SK-N-MC (cell line): Measurements from ENCODE around the gene AFAP1L2.

Experiments
- DNase-seq: peaks from one replicate; pipeline ENCODE4 v3.0.0-alpha.2; 2011; ENCODE audit warnings: low read depth, low spot score
- H3K27ac ChIP-seq: fragments of 200-600 bp; sonication (generic); 2 replicates; pipeline ENCODE4 v1.5.1; 2016; ENCODE audit warnings: mixed run types
- H3K36me3 ChIP-seq: fragments of 200-600 bp; sonication (generic); 2 replicates; pipeline ENCODE4 v1.6.1; 2017; ENCODE audit warnings: antibody characterized with exemption, low read length, mixed read lengths; ENCODE audit not compliant: insufficient read depth
- H3K4me3 ChIP-seq: fragments of 200-600 bp; sonication (generic); 2 replicates; pipeline ENCODE4 v1.5.1; 2016
- H3K9ac ChIP-seq: fragments of 200-600 bp; sonication (generic); 2 replicates; pipeline ENCODE4 v1.8.0; 2017; ENCODE audit warnings: mixed run types, mixed read lengths; ENCODE audit not compliant: insufficient read length
- H3K9me3 ChIP-seq: fragments of 200-600 bp; sonication (generic); 2 replicates; pipeline ENCODE4 v1.6.1; 2017; ENCODE audit warnings: low read depth, mild to moderate bottlenecking, antibody characterized with exemption, low read length, moderate library complexity, mixed read lengths
- EZH2 ChIP-seq: fragments of 200-600 bp; sonication (generic); IDR thresholded peaks from one replicate; pipeline ENCODE4 v1.6.1; 2017; ENCODE audit warnings: antibody characterized with exemption
- FOXP2 ChIP-seq: optimal IDR thresholded peaks from 2 replicates; pipeline ENCODE3; 2011; ENCODE audit warnings: mild to moderate bottlenecking, moderate library complexity; ENCODE audit not compliant: insufficient read depth; ENCODE audit errors: extremely low read length, control extremely low read depth
- POLR2AphosphoS5 ChIP-seq: IDR thresholded peaks from 2 replicates; pipeline ENCODE4 v1.6.1; 2012; ENCODE audit warnings: mild to moderate bottlenecking, low read depth, low read length, borderline replicate concordance

AFAP1L2 gene

DNA sequence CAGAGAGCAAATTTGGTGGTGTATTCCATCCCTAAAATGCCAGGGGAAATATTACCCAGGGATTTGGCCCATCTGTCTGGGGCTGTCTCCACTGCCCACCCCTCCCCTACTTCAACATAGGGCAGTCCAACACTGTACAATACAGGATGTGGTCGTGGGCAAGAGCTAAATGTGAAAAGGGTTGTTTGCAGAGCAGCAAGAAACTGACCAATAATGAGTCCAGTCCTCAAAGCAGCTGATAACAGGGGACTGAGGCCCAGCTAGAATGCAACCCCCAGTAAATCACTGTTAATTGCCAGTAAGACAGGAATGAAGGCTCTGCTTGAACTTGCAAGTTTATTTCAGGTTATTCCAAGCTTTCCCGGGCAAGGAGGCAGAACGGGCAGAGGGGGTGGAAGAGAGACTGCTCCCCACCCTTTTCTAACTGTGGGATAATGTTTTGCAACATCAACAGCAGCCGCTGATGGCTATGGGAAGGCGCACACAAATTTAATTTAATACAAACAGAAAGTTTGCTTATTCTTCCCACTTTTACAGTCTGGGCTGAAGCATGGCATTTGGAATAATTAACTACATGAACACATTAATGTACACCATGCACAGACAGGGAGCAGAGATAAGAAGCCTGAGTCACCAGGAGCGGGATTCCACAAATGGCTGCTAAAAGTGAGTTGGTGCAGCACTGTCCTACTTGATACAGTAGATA, 36.8 kb downstream of the AFAP1L2 start:
- no peaks in the 10 kb centered on the region for H3K9me3 ChIP-seq
- no peak for DNase-seq
- H3K9ac ChIP-seq: no peak overlapping the region
- TF ChIP-seq POLR2AphosphoS5 (no peak), FOXP2 (no peak), EZH2 (no peak)
- H3K36me3 ChIP-seq: no peaks in the 10 kb centered on the region
- no peak overlapping the region for H3K4me3 ChIP-seq
- H3K27ac ChIP-seq: no peak overlapping the region

DNA sequence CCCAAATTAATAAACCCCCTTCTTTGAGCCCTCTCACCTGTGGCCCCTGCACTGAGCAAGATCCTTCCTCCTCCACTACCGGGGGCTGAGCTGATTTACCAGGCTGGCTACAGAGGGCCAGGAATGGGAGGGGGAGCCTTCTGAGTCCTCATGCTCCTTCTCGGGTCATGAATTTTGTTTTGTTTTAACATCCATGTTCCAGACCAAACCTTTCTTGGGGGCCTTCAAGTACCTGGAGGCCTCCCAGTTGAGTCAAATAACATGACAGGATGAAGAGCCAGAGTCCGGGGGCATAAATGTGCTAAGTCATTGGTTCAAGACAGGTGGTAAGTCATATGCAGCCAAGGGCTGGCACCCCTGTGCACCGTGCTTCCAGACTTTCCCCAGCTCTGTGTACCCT, 39.6 kb downstream of the AFAP1L2 start:
- H3K27ac ChIP-seq: no peak overlapping the region
- TF ChIP-seq EZH2: no peak
- TF ChIP-seq POLR2AphosphoS5: no peak
- no peak for TF ChIP-seq FOXP2
- no peaks in the 10 kb centered on the region for H3K36me3 ChIP-seq
- no peak for DNase-seq
- no peak overlapping the region for H3K9ac ChIP-seq
- no peak overlapping the region for H3K4me3 ChIP-seq
- H3K9me3 ChIP-seq: no peaks in the 10 kb centered on the region

DNA sequence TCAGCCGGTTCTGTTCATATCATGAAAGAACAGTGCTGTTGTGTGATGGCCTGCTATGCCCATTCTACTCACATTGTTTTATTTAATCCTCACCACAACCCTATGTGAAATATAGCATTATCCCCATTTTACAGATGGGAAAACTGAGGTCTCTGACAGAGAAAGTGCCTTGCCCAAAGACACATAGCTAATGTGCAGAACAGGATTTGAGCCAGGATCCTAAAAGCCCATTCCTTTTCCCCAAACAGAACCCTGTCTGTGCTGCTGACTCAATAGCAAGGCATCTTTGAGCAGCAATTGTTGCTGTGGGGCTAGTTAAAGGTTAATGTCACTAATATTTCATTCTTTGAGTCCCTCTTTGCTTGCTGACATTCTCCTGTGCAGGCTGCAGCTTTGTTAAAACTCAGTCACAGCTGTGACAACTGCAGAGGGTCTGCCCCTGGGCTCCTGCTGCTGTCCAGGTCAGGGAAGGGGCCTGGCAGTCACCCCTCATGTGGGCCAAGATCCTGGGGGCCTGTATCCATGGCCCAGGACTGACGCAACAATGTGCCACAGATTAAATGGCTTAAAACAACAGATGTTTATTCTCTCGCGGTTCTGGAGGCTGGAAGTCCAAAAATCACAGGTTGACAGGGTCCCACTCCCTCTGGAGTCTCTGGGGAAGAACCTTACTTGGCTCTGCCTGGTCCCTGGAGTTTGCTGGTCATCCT, 40.4 kb downstream of the AFAP1L2 start:
- Histone ChIP-seq H3K4me3 (no peak overlapping the region), H3K36me3 (no peaks in the 10 kb centered on the region), H3K9me3 (no peaks in the 10 kb centered on the region), H3K27ac (no peak overlapping the region), H3K9ac (no peak overlapping the region)
- no peak for DNase-seq
- TF ChIP-seq EZH2 (no peak), POLR2AphosphoS5 (no peak), FOXP2 (no peak)

DNA sequence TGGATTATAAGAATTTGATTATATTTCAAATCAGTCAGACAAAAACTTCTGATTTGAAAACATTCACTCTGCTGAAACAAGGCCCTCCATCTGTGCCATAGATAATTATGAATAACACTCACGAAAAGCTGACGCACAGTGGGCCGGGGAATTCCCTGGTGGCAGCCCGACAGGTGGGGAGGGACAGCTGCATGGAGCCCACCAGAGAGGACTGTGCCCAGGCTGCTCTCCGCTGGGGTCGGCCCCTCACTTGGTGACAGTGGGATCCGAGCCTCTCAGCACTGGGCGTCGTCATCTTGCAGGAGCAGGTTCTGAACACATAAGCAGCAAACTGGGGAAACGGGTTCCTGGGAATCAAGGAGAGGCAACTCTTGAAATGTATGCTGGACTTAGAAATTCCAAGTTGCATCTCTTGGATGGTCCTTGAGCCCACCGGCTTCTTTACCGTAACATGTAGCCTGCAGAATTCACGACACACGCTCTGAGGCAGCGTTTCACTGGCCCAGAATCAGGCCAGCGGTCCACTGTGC, 41.4 kb downstream of the AFAP1L2 start:
- Histone ChIP-seq H3K9me3 (no peaks in the 10 kb centered on the region), H3K36me3 (no peaks in the 10 kb centered on the region), H3K27ac (no peak overlapping the region), H3K9ac (no peak overlapping the region), H3K4me3 (no peak overlapping the region)
- no peak for TF ChIP-seq POLR2AphosphoS5
- no peak for DNase-seq

DNA sequence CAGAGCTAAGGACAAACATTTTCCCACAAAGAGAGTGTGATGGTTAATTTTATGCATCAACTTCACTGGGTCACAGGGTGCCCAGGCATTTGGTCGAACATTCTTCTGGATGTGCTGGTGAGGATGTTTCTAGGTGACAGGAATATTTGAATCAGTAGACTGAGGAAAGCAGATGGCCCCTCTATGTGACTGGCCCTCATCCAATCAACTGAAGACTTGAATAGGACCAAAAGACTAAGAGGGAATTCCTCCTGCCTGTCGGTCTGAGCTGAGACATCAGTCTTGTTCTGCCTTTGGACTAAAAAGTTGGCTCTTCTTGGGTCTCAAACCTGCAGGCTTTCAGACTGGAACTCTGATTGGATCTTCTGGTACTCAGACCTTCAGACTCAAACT, 44.4 kb downstream of the AFAP1L2 start:
- Histone ChIP-seq H3K9me3 (no peaks in the 10 kb centered on the region), H3K27ac (no peak overlapping the region), H3K9ac (no peak overlapping the region), H3K4me3 (no peak overlapping the region), H3K36me3 (no peaks in the 10 kb centered on the region)
- no peak for DNase-seq
- TF ChIP-seq EZH2 (no peak), FOXP2 (no peak), POLR2AphosphoS5 (no peak)

DNA sequence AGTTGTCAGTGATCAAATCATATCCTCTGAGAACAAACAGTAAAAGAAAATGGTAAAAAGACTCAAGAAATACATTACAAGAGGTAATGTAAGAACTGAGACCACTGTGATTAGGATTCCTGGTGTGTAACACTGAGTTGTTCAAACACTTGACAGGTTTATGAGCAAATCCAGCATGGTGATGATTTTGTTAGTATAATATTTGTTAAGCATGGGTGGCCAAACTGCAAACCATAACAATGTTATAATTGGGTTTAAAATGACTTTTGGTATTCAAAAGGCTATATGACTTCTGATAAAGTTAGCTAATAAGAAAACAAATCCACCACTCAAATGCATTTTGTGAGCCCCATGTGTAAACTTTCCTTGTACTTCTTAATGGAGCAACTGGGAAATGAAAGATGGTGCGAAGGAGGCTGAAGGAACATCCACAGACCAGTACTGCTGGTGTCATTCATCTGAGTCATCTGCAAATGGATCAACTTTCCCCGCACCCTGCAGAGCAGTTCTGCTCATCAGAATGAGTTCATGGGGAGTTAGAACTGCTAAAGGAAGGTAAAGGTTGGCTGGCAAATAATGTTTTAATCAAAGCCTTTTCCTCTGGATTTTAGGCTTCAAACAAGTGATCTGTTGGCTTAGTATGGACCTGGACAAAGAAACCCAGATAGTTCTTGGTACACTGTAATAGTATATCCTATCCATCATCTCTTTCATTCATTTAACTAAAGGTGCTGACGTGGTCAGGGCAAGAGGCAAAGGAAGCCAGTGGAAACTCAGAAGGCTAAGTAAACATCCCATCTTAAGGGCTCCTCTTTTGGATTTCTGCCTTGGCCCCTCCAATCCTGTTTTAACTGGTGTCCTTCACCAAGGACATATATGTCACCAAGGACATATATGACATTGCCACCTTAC, 45.0 kb downstream of the AFAP1L2 start:
- no peak overlapping the region for H3K4me3 ChIP-seq
- no peak for DNase-seq
- TF ChIP-seq POLR2AphosphoS5 (no peak), FOXP2 (no peak), EZH2 (no peak)
- no peak overlapping the region for H3K9ac ChIP-seq
- no peaks in the 10 kb centered on the region for H3K9me3 ChIP-seq
- no peaks in the 10 kb centered on the region for H3K36me3 ChIP-seq
- H3K27ac ChIP-seq: no peak overlapping the region

DNA sequence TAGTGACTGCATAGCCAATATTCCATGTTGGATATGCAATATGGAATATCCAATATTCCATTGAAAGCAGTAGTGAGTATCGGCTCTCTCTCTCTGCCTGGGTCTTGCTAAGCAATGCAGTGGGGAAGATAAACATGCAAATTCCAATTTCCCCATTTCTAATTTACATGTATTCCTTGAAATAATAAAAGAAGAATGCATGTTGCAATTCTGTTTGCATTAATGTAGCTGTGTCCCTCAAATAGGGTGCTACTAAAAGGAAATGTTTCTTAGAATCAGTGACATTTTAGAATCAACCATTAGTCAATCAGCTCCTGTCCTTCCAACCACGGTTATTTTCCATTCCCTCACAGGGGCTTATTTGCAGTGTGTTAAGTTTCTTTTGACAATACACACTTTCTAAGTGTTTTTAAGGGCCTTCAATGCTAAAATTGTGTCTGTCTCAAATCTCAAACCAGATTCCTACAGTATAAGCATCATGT, 46.7 kb downstream of the AFAP1L2 start:
- H3K9me3 ChIP-seq: no peaks in the 10 kb centered on the region
- H3K4me3 ChIP-seq: no peak overlapping the region
- no peak for TF ChIP-seq EZH2
- TF ChIP-seq POLR2AphosphoS5: no peak
- no peak for TF ChIP-seq FOXP2
- H3K36me3 ChIP-seq: no peaks in the 10 kb centered on the region
- no peak for DNase-seq
- H3K27ac ChIP-seq: no peak overlapping the region
- no peak overlapping the region for H3K9ac ChIP-seq

DNA sequence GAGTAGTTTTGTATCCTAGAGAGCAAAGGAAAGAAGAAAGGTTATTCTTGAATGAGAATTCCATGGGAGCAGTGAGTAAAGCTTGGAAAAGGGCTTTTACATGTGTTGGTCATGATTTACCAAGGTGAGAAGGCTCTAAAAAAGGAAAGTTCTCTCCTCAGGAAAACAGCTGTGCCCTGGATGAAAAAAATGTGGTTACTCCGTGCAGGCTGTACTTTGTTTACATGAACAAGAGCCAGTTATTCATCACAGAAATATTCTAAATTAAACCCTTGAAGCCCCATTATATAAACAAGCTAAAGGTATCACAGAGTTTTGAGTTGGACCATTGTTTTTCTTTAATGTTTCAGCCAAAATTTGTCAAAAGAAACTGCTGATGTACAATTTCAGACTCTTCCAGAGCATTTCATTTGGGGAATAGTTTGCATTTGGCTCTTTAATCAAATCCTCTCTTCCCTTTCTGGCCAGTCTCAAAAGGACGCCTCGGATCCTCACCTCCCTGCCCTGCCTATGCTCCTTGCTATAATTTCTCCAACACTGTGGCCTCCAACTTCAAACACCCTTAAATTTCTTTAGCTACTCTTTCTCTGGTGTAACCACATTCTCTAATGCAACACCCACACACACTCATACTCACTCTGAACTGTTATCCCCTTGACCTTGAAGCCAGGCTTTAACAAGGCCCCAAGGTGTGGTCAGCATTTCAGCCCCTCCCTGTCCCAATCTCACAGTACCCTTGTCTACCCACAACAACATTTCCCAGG, 47.4 kb downstream of the AFAP1L2 start:
- H3K27ac ChIP-seq: no peak overlapping the region
- H3K9ac ChIP-seq: no peak overlapping the region
- no peak overlapping the region for H3K4me3 ChIP-seq
- no peaks in the 10 kb centered on the region for H3K9me3 ChIP-seq
- no peak for DNase-seq
- TF ChIP-seq FOXP2 (no peak), POLR2AphosphoS5 (no peak), EZH2 (no peak)
- H3K36me3 ChIP-seq: no peaks in the 10 kb centered on the region
